Left colon (tissue), 2 donors: ENCODE data around the gene MAPK14. TPM values are rescaled to one million over a fixed set of nuclear protein-coding genes. Genes with fewer than 3 reads are reported as not detected.
"Not testable (repeated sequence)": the region's sequence is repeated elsewhere in the genome, so short reads cannot be mapped to it uniquely, and the experiment has no call there.

Experiments
- ATAC-seq: fragments of 200-7000 bp; cut with Tn5 transposase; one replicate; pipeline ENCODE4 v1.9.1; 2020; ENCODE audit warnings: mild to moderate bottlenecking, moderate library complexity
- DNase-seq, 2 donors: peaks; one replicate each; pipeline ENCODE4 v3.0.0-alpha.2; 2020
- intact Hi-C, 2 donors: fragments of 100-400 bp; cut with DNase I in 1 of 2; cut with micrococcal nuclease in 1 of 2; formaldehyde crosslinking; loops; one replicate each; pipeline versions ENCODE4 v1.11.2 to v1.14.0; 2022; cut with DNase I, micrococcal nuclease
- total RNA-seq, 2 donors: library from RNA; stranded (reverse); fragmentation: NEBNext Ultra II Directional; extraction: Animal tissue kit (Norgen Biotek cat#: 25700); gene quantifications; one replicate each; pipeline ENCODE4 v1.2.1, GENCODE V29; 2021
- donor health status: DM: no; HTN: no; CAD: no.
- donor health status: DM: yes; HTN: yes; CAD: no.

Gene MAPK14
- total RNA-seq, 2 donors from 2014 or later, result 60.0 to 69.8 TPM

GRCh38 chr6:36114798-36115408, 87.3 kb downstream of the MAPK14 start:
- DNase-seq, result no peak
- intact Hi-C loops, result no loop called here
- ATAC-seq, result peak; percentile 65

- intact Hi-C loops, result no loop called here
- DNase-seq, result no peak
- ATAC-seq, result no peak
Observed at GRCh38 chr6:36115412-36115811, 87.8 kb downstream of the MAPK14 start.

GRCh38 chr6:36116066-36116864, 88.7 kb downstream of the MAPK14 start:
- no peak for ATAC-seq
- intact Hi-C loops, result no loop called here
- DNase-seq, result no peak

GRCh38 chr6:36116943-36117342, 89.3 kb downstream of the MAPK14 start:
- no peak for ATAC-seq
- intact Hi-C loops, result no loop called here
- no peak for DNase-seq

- ATAC-seq (no peak), DNase-seq (no peak)
- intact Hi-C loops, result no loop called here
Observed at GRCh38 chr6:36117658-36118549, 90.3 kb downstream of the MAPK14 start.

- ATAC-seq (peak; percentile 55), DNase-seq (peak; percentile 51 to 57)
- intact Hi-C loops, result no loop called here
Observed at GRCh38 chr6:36118550-36119107, 91.0 kb downstream of the MAPK14 start.

- intact Hi-C loops, result no loop called here
- ATAC-seq (no peak), DNase-seq (no peak)
Observed at GRCh38 chr6:36119209-36119608, 91.6 kb downstream of the MAPK14 start.

GRCh38 chr6:36120018-36120417, 92.4 kb downstream of the MAPK14 start:
- intact Hi-C loops, result no loop called here
- ATAC-seq (no peak), DNase-seq (no peak)

- peak; percentile 59 for ATAC-seq
- intact Hi-C loops, result no loop called here
Observed at GRCh38 chr6:36120539-36120938, 92.9 kb downstream of the MAPK14 start.

GRCh38 chr6:36120979-36121786, 93.6 kb downstream of the MAPK14 start:
- peak; percentile 86 for DNase-seq
- intact Hi-C loops, result no loop called here
- peak; percentile 73 for ATAC-seq

More at GRCh38 chr6:36120539-36120938, 92.9 kb downstream of the MAPK14 start:
- DNase-seq, result peak; percentile 71 to 72

- ATAC-seq, result no peak
- no peak for DNase-seq
- intact Hi-C loops, result no loop called here
Observed at GRCh38 chr6:36121787-36122494, 94.3 kb downstream of the MAPK14 start.

- no peak for ATAC-seq
- intact Hi-C loops, result no loop called here
- no peak for DNase-seq
Observed at GRCh38 chr6:36122495-36123269, 95.1 kb downstream of the MAPK14 start.

- peak; percentile 66 for ATAC-seq
- DNase-seq, result peak; percentile 85 to 87
- intact Hi-C loops, result no loop called here
Observed at GRCh38 chr6:36123270-36124139, 95.9 kb downstream of the MAPK14 start.

GRCh38 chr6:36124346-36124745, 96.7 kb downstream of the MAPK14 start:
- ATAC-seq, DNase-seq, intact Hi-C loops: not testable (repeated sequence)

GRCh38 chr6:36124881-36125280, 97.3 kb downstream of the MAPK14 start:
- DNase-seq (no peak), ATAC-seq (no peak)
- intact Hi-C loops, result loop anchor here in 1 of 2 donors (5.0 kb wide), 1 partner anchor 67 kb away; no protein-coding TSS in a partner anchor

- intact Hi-C loops, result loop anchor here in 1 of 2 donors (5.0 kb wide), 1 partner anchor 67 kb away; no protein-coding TSS in a partner anchor
- no peak for ATAC-seq
- no peak for DNase-seq
Observed at GRCh38 chr6:36125575-36125974, 98.0 kb downstream of the MAPK14 start.
